NB4 (cell line): ENCODE measurements around the gene MBD4.
"Not testable (repeated sequence)": the region's sequence is repeated elsewhere in the genome, so short reads cannot be mapped to it uniquely, and the experiment has no call there.

Experiments
- DNase-seq: peaks from one replicate; pipeline ENCODE4 v3.0.0; 2010; ENCODE audit warnings: low read depth
- H3K4me3 ChIP-seq: one replicate; pipeline ENCODE4 v1.5.1; 2011; ENCODE audit warnings: mild to moderate bottlenecking, low read depth, low read length, moderate library complexity
- CTCF ChIP-seq: IDR thresholded peaks from one replicate; pipeline ENCODE4 v1.5.1; 2012; ENCODE audit warnings: low read depth, low read length
- MAX ChIP-seq: IDR thresholded peaks from 2 replicates; pipeline ENCODE4 v1.6.1; 2011; ENCODE audit warnings: low read depth, low read length
- MYC ChIP-seq: IDR thresholded peaks from 2 replicates; pipeline ENCODE4 v1.6.1; 2011; ENCODE audit warnings: low read depth, low read length
- POLR2A ChIP-seq: IDR thresholded peaks from 2 replicates; pipeline ENCODE4 v1.6.1; 2011; ENCODE audit warnings: mild to moderate bottlenecking; ENCODE audit not compliant: insufficient read length; ENCODE audit errors: extremely low read depth

The MBD4 gene

GRCh38 chr3:129439817-129440617 lies at the start of gene MBD4, which contains the start of gene IFT122:
MBD4 (minus strand) TSS chr3:129439948; CDS start chr3:129439833, 115 bp downstream.
IFT122 (plus strand) TSS chr3:129440224; CDS start chr3:129440331, 107 bp downstream.
- DNase-seq, result peak; percentile 99
- TF ChIP-seq MAX, result peak; percentile 60; the same call in 1 of the 2 replicates
- peak; percentile 70; the same call in 1 of the 2 replicates for TF ChIP-seq MYC
- TF ChIP-seq POLR2A, result peak; percentile 92
- no peak for TF ChIP-seq CTCF
- H3K4me3 ChIP-seq, result peak within 1 kb of the TSS; percentile 95

GRCh38 chr3:129489258-129489657 lies 49.5 kb upstream of the MBD4 start:
- DNase-seq, result not testable (repeated sequence)

GRCh38 chr3:129487868-129488335 lies 48.2 kb upstream of the MBD4 start:
- DNase-seq, H3K4me3 ChIP-seq: not testable (repeated sequence)

More at GRCh38 chr3:129489258-129489657, 49.5 kb upstream of the MBD4 start:
- not testable (repeated sequence) for H3K4me3 ChIP-seq

- TF ChIP-seq CTCF (no peak), POLR2A (no peak), MYC (no peak), MAX (no peak)
- no peak overlapping the region for H3K4me3 ChIP-seq
- DNase-seq, result no peak
These were observed 47.6 kb upstream of the MBD4 start for GRCh38 chr3:129487183-129487867.

GRCh38 chr3:129486664-129487035 lies 46.9 kb upstream of the MBD4 start:
- H3K4me3 ChIP-seq, result no peak overlapping the region
- TF ChIP-seq POLR2A (no peak), MYC (no peak), MAX (no peak), CTCF (no peak)
- DNase-seq, result no peak

GRCh38 chr3:129485721-129486663 lies 46.2 kb upstream of the MBD4 start:
- DNase-seq, result no peak
- H3K4me3 ChIP-seq, result no peak overlapping the region
- TF ChIP-seq POLR2A (no peak), MAX (no peak), MYC (no peak), CTCF (no peak)

- DNase-seq, H3K4me3 ChIP-seq: not testable (repeated sequence)
These were observed 45.4 kb upstream of the MBD4 start for GRCh38 chr3:129485146-129485545.
